HG03442 (cell line): Measurements from ENCODE around the gene TMEM232.
"Not testable (repeated sequence)": the region's sequence is repeated elsewhere in the genome, so short reads cannot be mapped to it uniquely, and the experiment has no call there.

Experiments
- ATAC-seq: cut with Tn5 transposase; IDR thresholded peaks from one replicate; pipeline ENCODE4 v1.9.1; 2021; ENCODE audit warnings: mild to moderate bottlenecking, moderate library complexity; ENCODE audit not compliant: unreplicated experiment

The TMEM232 gene

DNA sequence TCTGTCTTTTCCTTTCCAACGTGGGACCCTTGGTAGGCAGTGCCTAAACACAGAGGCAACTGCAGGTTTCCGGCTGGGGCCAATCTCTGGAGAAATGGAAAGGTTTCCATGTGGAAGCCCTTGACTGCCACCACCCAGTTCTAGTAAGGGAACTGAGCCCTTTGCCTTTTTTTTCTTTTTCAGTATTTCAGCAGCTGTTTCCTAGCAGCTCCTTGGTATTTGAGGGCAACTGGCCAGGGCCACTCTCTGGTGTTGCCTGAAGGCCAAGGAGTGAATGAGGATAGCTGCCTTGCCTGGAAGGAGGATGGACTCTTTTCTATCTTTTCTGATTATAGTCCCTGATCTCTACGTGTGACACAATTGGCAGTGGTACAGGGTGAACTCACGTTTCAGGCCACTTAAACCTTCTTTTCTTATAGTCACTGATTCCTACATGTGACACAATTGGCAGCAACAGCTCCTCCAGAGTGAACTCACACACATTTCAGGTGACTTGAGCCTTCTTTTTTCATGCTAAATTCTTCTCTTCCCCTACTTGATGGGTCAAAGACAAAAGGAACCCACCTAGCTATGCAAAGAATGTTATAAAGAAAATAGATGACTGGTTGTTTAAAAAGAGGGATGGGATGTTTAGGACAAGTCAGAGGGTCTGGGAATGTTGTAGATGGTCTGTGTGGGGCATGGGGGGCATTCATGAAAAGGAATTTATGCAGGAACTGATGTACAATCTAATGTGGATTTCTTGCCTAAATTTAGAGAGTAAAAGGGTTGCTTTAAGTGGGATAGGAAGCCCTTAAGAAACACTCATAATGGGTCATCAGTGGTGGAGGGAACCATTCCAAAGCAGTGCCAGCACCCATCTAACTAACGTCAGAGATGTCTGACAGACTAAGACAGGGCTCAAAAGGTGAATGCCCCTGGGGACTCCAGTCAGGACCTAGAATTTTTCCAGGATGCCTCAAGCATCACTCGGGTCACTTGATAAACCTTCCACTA is 190.1 kb downstream of the TMEM232 start:
- ATAC-seq = no peak

DNA sequence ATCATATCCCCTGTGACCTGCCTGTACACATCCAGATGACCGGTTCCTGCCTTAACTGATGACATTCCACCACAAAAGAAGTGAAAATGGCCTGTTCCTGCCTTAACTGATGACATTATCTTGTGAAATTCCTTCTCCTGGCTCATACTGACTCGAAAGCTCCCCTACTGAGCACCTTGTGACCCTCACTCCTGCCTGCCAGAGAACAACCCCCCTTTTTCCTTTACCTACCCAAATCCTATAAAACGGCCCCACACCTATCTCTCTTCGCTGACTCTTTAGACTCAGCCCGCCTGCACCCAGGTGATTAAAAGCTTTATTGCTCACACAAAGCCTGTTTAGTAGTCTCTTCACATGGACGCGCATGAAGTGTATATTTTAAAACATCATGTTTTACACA is 191.3 kb downstream of the TMEM232 start:
- ATAC-seq = not testable (repeated sequence)

DNA sequence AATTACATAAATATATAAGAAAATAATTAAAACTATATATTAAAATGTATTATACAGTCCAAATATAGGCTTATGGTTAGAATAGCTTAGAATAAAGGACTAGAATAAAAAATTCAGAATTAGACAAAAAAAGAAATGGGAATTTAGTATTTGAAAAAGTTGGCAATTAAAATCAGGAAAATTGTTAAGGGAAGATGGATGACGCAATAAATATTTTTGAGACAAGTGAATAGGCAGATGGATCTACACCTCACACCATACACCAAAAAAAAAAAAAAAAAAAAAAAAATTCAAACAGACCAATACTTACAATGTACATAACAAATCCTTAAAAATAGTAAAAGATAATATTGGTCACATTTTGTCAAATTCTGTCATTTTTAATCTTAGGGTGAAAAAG is 200.7 kb downstream of the TMEM232 start:
- ATAC-seq = no peak

DNA sequence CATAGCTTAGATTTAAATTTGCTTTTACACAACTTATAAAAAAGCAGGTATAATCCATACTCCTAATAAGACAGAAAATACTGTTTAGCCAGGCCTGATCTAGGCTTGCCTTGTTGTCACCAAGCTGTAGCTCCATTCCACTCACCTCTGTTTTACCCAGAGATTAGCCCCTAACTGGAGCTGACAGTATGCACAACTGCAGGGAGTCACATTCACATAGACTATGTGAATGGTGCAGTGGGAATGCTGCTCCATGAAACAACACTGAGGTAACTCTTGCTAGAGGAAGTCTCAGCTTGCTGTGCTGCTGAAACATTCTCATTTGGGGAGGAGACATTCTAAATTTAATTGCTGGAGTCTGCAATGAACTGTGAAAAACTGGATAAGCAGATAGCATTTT is 209.1 kb downstream of the TMEM232 start:
- no peak for ATAC-seq

DNA sequence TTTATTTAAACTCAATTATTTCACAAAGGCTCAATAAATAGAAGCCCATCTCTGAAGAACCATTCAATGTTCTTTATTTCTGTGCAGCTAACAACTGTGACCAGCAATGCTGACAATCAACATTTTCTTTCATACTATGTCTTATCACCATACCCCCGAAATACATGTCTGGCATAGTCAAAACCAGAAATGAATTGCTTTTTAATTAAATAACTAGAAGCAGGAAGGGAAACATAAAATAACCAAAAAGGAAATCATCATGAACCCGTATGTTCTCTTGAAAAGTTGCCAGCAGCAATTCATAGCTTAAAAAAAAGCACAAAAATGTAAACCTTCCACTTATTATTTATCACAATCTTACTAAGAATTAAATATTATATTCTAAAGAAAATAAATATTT is 212.4 kb downstream of the TMEM232 start:
- no peak for ATAC-seq

DNA sequence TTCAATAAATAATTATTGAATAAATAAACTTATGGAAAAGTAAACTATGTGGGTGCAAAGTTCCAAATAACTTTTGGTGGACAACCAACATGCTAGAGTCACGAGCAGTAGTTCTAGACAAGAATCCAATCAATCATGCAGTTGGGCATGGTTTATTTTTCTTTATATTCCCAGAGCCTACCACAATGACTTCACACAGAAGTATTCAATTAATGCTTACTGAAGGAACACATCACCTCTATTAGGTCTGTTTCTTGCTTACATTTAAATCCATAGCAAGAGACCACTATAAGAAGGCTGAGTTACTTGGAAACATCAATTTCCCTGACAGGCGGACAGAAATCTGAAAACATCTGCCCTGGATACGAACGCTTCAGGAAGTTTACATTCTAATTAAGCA is 214.2 kb downstream of the TMEM232 start:
- no peak for ATAC-seq

DNA sequence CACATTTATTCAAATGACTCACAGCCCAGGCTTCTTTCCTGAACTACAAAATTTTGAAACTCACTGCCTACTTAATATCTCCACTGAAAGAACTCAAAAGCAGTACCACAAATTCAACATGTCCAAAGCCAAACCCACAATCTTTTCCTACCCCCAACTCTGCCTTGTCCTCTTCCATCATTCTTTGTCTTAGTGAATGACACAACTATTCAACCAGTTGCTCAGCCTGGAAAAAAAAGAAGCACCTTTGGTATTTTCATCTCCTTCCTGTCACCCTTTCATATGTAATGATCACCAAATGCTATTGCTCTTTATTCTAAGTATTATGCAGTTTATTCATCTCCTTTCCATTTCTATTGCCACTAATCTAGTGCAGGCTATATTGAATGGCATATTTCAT is 216.3 kb downstream of the TMEM232 start:
- ATAC-seq = no peak

DNA sequence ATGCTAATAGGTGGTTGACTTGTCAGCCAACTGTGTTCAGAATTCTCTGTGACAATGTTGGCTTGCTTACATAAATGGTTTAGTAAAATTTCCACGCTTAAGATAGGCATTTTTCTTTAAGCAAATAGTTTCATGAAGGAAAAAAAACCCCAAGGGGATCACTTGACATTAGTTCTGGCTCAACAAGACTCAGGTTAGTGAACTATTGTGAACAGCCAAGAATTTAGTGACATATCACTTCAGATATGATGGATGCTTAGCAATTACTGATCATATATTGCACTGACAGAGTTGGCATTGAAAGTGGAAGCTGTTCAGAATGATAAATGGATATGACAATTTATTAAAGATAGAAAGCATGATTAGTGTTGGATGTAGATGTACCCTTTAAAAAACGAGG is 218.5 kb downstream of the TMEM232 start:
- ATAC-seq = no peak

DNA sequence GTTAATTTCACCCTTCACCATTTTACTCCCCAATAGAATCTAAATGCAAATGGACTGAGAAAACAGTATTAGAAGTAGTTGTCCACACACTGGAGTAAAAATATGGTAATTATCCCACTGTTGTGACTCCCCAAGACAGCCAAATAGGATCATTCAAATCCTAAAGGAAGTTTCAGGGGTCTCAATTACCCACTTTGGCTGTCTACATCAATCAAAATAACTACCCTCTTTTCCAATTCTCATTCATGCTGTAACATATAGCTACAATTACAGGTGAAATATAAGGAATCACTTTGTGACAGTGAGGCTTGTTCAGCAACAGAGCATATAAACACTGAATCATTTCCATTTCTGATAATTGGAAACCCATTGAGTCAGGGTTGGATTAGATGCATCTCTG is 220.1 kb downstream of the TMEM232 start:
- no peak for ATAC-seq

DNA sequence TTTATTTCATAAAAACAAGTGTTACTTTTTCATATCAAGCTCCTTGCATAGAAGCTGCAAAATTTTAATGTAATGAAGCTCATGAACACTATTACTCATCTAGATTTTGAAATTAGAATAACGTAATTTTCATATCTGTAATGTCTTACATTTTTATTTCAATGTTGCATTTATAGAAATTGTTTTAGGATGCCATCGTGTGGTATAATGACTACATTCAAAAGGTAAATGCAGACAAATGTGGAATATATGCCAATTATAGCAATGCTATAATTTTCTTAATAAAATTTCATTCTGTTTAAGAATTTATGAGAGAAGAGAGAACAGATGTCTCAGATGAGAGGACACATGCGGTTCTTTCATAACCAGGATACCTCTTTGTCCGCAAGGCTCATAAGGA is 230.2 kb downstream of the TMEM232 start:
- ATAC-seq = no peak

DNA sequence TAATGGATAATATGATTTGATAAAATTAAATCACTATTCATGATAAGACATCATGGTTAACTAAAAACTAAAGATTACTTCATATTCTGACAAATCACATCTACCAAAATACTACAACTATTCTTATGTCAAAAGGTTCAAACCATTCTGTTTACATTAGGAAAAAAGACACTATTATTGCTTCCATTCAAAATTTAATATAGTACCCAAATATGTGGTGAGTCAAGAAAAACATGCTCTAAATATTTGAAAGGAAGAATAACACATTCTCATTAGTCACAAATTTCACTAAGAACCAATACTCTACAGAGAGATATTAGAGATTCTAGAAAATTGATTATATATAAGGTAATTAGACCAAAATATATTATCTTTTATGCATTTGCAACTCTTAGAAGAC is 234.0 kb downstream of the TMEM232 start:
- no peak for ATAC-seq

DNA sequence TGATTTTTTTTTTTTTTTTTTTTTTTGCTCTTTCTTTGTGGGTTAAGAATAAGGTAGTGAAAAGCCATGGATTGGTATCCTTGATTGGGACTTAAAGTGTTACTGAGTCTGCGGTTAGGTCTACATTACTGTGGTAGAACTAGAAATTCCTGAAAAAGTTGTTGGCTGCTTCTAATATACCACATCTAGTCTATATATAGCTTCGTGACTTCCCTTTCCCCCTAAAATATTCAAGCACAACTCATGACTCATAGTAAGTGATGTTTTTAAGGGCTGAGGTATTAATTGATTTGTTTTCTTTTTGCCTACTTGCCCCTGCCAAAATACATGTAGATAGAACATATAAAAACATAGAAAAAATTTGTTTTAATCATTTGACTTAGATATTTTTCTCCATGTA is 247.6 kb downstream of the TMEM232 start:
- ATAC-seq = no peak

DNA sequence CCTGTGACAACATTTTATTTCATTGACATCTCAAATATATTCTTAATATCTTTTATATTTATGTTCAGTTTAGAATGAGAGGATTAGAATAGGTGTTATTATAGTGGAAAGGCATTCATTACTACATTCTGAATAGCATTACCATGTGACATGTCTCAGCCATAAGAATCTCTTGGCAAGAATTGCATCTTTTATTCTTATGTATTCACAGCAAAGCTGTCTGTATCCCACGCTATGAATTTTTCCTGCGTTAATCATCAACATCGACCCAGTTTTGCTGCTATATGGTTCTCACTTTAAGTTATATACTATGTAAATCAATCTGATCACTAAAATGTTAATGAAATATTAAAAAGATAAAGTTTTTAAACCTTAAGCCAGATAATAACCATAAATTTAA is 248.6 kb downstream of the TMEM232 start:
- ATAC-seq = no peak

DNA sequence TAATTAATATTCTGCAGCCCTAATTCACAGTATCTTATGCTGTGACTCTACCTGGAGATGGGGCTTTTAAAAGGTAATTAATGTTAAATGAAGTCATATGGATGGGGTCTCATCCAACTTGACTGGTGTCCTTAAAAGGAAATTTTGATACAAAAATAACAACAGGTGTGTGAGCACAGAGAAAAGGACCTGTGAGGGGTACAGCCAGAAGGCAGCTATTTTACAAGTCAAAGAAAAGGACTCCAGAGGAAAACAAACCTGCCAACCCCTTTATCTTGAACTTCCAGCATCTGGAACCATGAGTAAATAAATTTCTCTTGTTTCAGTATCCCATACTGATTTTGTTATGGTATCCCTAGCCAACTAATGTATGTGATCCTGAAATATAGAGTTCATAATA is 250.3 kb downstream of the TMEM232 start:
- ATAC-seq = no peak

DNA sequence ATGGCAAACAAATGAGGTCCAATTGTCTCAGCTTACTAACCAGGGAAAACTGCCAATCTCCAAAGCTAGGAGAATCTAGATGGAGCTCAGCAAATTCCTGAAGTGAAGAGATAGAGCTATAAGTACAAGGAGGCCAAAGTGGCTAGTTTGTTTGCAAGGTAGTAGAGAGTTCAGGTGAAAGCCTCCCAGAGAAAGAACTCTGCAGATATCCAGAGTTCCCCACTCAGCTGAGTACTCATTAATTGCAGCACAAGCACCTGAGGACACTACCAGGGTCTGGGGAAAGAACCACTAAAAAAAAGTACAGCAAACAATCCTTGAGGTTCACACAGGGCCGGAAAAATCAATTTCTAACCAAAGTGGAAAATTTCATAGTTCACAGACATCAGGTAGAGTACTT is 250.9 kb downstream of the TMEM232 start:
- ATAC-seq = no peak

DNA sequence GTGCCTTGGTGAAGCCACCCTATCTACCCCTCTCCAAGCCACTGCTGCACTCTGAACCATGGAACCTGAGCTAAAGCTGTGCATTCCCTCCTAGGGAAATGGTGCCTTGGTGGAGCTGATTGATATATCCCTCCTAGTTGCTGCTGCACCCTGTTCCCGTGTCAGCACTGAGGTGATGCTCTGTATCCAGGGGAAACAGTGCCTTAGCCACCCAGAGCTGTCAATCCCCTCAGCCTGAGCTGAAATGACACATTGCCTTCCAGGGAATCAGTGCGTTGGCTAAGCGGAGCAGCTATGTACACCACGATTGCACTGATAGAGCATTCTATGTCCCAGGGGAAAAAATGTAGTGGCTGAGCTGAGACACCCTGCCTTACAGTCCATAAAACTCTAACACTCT is 257.0 kb downstream of the TMEM232 start:
- no peak for ATAC-seq

DNA sequence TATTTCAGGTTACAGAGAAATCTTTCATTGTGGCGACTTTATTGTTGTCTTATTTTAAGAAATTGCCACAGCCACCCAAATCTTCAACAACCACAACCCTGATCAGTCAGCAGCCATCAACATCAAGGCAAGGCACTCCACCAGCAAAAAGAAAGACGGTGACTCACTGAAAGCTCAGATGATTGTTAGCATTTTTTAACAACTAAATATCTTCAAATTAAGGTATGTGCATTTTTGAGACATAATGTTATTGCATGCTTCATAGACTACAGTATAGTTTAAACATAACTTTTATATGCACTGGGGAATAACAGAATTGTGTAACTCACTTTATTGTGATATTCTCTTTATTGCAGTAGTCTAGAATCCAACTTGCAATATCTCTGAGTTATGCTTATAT is 263.4 kb downstream of the TMEM232 start:
- ATAC-seq = no peak

DNA sequence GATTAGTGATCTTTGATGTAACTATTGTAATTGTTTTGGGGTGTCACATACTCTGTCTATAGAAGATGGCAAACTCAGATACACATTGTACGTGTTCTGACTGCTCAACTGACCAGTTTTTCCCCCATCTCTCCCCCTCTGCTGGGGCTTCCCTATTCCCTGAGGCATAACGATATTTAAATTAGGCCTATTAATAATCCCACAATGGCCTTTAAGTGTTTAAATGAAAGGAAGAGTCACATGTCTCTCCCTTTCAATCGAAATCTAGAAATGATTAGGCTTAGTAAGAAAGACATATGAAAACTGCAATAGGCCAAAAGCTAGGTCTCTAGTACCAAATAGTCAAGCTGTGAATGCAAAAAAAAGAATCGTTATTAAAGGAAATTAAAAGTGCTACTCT is 265.6 kb downstream of the TMEM232 start:
- ATAC-seq = peak; percentile 60

DNA sequence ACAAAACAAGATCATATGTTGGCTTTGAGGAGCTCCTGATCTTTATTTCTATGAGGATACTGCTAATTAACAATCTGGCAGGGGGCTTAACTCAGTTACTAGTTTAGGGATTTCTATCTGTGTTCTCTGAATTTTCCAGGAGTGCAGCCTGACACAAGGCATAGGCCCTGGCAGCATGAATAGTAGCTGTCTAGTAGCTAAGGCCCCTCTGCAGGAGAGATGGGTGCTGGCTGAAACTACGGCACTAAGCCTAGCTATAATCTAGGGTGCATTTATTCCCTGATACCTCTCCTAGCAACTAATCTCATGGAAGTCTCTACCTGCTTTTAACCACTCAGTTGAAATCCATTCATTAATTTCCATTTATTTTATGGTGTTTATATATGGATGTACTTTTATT is 268.2 kb downstream of the TMEM232 start:
- ATAC-seq = no peak

DNA sequence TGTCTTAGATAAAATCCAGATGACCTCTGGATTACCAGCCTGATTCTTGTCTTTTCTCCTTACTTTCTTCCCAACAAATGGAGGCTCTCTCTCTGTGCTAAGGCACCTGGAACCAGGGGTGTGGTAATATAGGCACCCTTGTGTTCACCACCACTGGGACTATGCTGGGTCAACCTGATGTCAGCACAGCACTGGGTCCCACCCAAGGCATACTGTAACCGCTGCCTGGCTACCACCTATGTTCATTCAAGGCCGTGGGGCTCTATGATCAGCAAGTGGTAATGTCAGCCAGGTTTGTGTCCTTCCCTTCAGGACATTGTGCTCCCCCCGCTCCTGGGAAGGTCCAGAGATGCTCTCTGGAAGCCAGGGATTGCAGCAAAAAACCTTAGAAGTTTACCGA is 283.6 kb downstream of the TMEM232 start:
- no peak for ATAC-seq

DNA sequence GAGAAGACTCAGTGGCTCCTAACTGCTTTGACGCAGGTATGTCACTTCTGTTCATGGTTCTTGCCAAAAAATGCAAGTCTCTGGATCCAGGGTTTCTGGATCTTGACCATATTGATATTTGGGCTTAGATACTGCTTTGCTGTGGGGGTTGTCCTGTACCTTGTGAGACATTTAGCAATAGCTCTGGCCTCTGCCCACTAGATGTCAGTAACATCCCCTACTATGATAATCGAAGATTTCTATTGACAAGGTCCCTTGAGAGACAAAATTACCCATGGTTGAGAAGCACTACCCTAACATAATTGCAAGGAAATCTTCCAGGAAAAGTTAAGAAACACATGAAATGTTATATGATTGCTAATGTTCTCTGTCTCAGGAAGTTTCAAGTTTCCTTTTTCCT is 285.4 kb downstream of the TMEM232 start:
- ATAC-seq = peak; percentile 78

DNA sequence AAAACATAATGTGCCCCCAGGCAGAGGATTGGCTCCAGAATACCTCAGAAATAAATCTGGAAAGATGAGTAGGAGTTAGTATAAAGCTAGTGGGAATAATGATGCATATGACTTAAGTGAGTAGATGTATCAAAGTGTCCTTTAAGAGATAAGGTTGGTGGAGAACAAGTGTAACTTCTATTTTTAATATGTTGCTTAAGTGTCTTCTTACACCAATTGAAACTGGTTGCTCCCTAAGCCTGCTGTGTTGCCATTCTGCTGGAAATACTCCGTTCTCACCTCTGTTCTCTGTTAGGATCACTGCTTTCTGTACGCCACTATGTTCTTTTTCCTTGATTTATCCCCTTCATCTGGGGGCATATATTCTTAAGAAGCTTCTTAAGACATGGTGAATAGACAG is 286.4 kb downstream of the TMEM232 start:
- no peak for ATAC-seq

DNA sequence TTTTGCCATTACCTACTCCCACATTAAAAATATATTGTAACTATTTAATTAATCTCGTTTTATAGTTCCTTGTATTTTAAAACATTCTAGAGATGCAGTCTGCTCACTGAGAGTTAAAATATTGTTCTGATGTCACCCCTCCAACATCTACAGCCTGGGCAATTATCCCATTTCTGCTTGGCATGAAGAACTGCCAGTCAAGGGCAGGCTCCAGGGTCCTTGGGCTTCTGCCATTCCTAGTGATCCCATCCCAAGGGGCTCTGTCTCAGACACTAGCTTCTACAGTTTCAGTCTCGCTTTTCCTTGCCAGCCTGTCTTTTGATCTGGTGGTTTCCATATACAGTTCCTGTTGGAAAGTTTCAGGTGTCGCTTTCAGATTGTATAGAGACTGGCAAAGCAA is 287.2 kb downstream of the TMEM232 start:
- ATAC-seq = no peak
